HG03432 (cell line): ENCODE results near the gene TRIM52.

Source experiments
- ATAC-seq: cut with Tn5 transposase; IDR thresholded peaks from one replicate; pipeline ENCODE4 v1.9.1; 2021; ENCODE audit warnings: mild to moderate bottlenecking, moderate library complexity; ENCODE audit not compliant: unreplicated experiment

Gene TRIM52

GRCh38 chr5:181258576-181258975, 2.4 kb downstream of the TRIM52 start:
- no peak for ATAC-seq

- no peak for ATAC-seq
Measured at GRCh38 chr5:181255836-181256578, 4.9 kb downstream of the TRIM52 start.

- ATAC-seq, result no peak
Measured at GRCh38 chr5:181255276-181255675, 5.7 kb downstream of the TRIM52 start.

- no peak for ATAC-seq
Measured at GRCh38 chr5:181248277-181248676, 12.7 kb downstream of the TRIM52 start.

GRCh38 chr5:181246276-181247049, 14.5 kb downstream of the TRIM52 start:
- ATAC-seq, result peak; percentile 55

GRCh38 chr5:181245427-181246275, 15.3 kb downstream of the TRIM52 start:
- ATAC-seq, result peak; percentile 3

GRCh38 chr5:181243564-181244343, 17.2 kb downstream of the TRIM52 start, which contains the start of gene RACK1:
Gene RACK1 (minus strand): TSS chr5:181243906. CDS start chr5:181243800, 106 bp downstream.
- peak; percentile 63 for ATAC-seq

GRCh38 chr5:181243018-181243563, 17.9 kb downstream of the TRIM52 start:
- ATAC-seq, result no peak

- no peak for ATAC-seq
Measured at GRCh38 chr5:181242031-181242451, 18.9 kb downstream of the TRIM52 start.

GRCh38 chr5:181241393-181241975, 19.5 kb downstream of the TRIM52 start:
- ATAC-seq, result no peak

- ATAC-seq, result no peak
Measured at GRCh38 chr5:181239062-181239663, 21.8 kb downstream of the TRIM52 start.

- no peak for ATAC-seq
Measured at GRCh38 chr5:181237729-181238385, 23.1 kb downstream of the TRIM52 start.

- ATAC-seq, result no peak
Measured at GRCh38 chr5:181236954-181237641, 23.8 kb downstream of the TRIM52 start.

GRCh38 chr5:181236471-181236870, 24.5 kb downstream of the TRIM52 start:
- no peak for ATAC-seq

GRCh38 chr5:181235689-181236366, 25.1 kb downstream of the TRIM52 start:
- ATAC-seq, result no peak

GRCh38 chr5:181235323-181235688, 25.6 kb downstream of the TRIM52 start:
- no peak for ATAC-seq

GRCh38 chr5:181234455-181235306, 26.3 kb downstream of the TRIM52 start:
- no peak for ATAC-seq
